Fibroblast of pulmonary artery (primary cell): ENCODE data around the gene CHURC1.

Experiments
- DNase-seq: peaks from one replicate; pipeline ENCODE4 v3.0.0-alpha.2; 2010; ENCODE audit warnings: low read depth
- H3K4me3 ChIP-seq: replicated peaks from 2 replicates; pipeline ENCODE4 v1.5.1; 2011; ENCODE audit warnings: low read depth, mild to moderate bottlenecking, control low read depth, low read length, moderate library complexity
- TF ChIP-seq, protein P1 (sequence below): IDR thresholded peaks from 2 replicates; pipeline ENCODE4 v1.5.1; 2011; ENCODE audit warnings: mild to moderate bottlenecking, control low read depth, low read length, inconsistent platforms; ENCODE audit errors: missing control alignments

Gene CHURC1

GRCh38 chr14:64960762-64961276, 46.6 kb downstream of the CHURC1 start:
- TF ChIP-seq, protein P1, sequence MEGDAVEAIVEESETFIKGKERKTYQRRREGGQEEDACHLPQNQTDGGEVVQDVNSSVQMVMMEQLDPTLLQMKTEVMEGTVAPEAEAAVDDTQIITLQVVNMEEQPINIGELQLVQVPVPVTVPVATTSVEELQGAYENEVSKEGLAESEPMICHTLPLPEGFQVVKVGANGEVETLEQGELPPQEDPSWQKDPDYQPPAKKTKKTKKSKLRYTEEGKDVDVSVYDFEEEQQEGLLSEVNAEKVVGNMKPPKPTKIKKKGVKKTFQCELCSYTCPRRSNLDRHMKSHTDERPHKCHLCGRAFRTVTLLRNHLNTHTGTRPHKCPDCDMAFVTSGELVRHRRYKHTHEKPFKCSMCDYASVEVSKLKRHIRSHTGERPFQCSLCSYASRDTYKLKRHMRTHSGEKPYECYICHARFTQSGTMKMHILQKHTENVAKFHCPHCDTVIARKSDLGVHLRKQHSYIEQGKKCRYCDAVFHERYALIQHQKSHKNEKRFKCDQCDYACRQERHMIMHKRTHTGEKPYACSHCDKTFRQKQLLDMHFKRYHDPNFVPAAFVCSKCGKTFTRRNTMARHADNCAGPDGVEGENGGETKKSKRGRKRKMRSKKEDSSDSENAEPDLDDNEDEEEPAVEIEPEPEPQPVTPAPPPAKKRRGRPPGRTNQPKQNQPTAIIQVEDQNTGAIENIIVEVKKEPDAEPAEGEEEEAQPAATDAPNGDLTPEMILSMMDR = no peak
- DNase-seq = no peak
- H3K4me3 ChIP-seq = no peak overlapping the region

- TF ChIP-seq, protein P1 = no peak
- no peak overlapping the region for H3K4me3 ChIP-seq
- no peak for DNase-seq
Observed at GRCh38 chr14:64963611-64964010, 49.4 kb downstream of the CHURC1 start.

GRCh38 chr14:64965356-64966000, 51.2 kb downstream of the CHURC1 start:
- no peak for DNase-seq
- no peak overlapping the region for H3K4me3 ChIP-seq
- TF ChIP-seq, protein P1 = no peak

GRCh38 chr14:64966976-64967375, 52.7 kb downstream of the CHURC1 start:
- TF ChIP-seq, protein P1 = no peak
- H3K4me3 ChIP-seq = no peak overlapping the region
- no peak for DNase-seq

DNA sequence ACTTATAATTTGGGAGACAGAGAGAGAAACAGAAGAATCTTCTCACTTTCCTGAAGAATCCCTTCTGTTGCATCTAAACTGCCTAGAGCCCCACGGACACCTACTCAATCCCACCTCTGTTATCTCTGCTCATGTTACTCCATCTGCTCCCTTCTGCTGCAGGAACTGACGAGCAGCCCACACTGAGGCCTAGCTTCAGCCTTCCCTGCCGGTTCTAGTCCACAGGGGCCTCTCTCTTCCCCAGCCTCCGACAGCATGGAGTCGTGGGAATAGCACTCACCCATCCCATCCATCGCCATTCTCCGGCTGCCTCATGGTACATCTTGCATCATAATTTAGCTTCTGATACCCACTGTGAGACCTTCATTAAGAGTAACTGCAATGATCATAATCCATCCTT, 53.9 kb downstream of the CHURC1 start:
- TF ChIP-seq, protein P1 = no peak
- no peak for DNase-seq
- no peak overlapping the region for H3K4me3 ChIP-seq

DNA sequence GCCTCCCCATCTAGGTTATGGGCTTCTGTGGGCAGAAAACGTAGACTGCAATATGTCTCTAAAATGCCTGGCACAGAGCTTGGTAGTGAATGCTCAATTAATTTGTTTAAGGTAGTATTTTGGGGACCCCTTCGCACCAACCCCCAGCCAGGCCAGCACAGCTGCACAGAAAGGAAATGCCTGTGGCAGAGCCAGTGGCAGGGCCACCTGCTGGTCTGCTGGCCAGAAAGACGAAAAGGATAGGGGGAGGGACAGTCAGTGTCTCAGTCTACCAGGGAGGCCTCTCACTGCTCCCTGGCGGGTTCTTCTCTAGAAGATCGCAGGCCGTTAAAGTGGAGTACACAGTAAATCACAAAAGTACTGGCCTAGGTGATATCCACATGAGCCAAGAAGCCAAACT, 54.4 kb downstream of the CHURC1 start:
- no peak for DNase-seq
- TF ChIP-seq, protein P1 = no peak
- H3K4me3 ChIP-seq = no peak overlapping the region

DNA sequence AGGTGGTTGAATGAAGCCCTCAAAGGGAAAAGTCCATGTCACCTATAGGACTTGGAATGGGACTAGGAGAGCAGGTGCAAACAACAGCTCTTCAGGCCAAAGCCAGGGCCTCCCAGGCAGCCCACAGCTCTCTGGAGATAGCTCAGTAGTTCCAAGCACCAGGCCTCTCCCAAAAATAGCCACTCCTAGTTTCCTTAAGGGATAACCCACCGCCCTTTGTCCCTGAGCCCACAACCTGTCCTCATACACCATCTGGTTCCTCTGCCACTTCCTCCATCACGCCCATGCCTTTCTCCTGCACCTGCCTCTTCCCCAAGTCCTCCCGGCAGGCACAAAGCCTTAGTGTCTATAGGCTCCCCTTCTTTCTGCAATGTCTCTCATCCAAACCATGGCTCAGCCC, 55.8 kb downstream of the CHURC1 start:
- no peak overlapping the region for H3K4me3 ChIP-seq
- TF ChIP-seq, protein P1 = no peak
- DNase-seq = no peak
